NCI-H2107 (cell line): Measurements from ENCODE around the gene TIMELESS.
"Not testable (repeated sequence)": the region's sequence is repeated elsewhere in the genome, so short reads cannot be mapped to it uniquely, and the experiment has no call there.

ENCODE experiments used
- DNase-seq: peaks from one replicate; lab custom pipeline; 2025; lab: John Stamatoyannopoulos, UW

The TIMELESS gene

GRCh38 chr12:56408799-56409417 lies 40.3 kb downstream of the TIMELESS start:
- DNase-seq = no peak

GRCh38 chr12:56404227-56404626 lies 45.0 kb downstream of the TIMELESS start:
- not testable (repeated sequence) for DNase-seq

GRCh38 chr12:56401612-56402011 lies 47.6 kb downstream of the TIMELESS start:
- not testable (repeated sequence) for DNase-seq

- not testable (repeated sequence) for DNase-seq
Observed at GRCh38 chr12:56401125-56401524, 48.1 kb downstream of the TIMELESS start.

GRCh38 chr12:56399466-56399865 lies 49.8 kb downstream of the TIMELESS start:
- DNase-seq = not testable (repeated sequence)

GRCh38 chr12:56398324-56398723 lies 50.9 kb downstream of the TIMELESS start:
- DNase-seq = no peak

- no peak for DNase-seq
Observed at GRCh38 chr12:56392331-56392730, 56.9 kb downstream of the TIMELESS start.

- no peak for DNase-seq
Observed at GRCh38 chr12:56391721-56392120, 57.5 kb downstream of the TIMELESS start.

- DNase-seq = no peak
Observed at GRCh38 chr12:56389412-56389811, 59.8 kb downstream of the TIMELESS start.

- DNase-seq = no peak
Observed at GRCh38 chr12:56387152-56387736, 62.0 kb downstream of the TIMELESS start.

GRCh38 chr12:56385873-56386272 lies 63.4 kb downstream of the TIMELESS start:
- DNase-seq = no peak

GRCh38 chr12:56382611-56383010 lies 66.6 kb downstream of the TIMELESS start:
- no peak for DNase-seq

GRCh38 chr12:56377989-56378316 lies 71.3 kb downstream of the TIMELESS start:
- DNase-seq = no peak

- DNase-seq = no peak
Observed at GRCh38 chr12:56377310-56377988, 71.8 kb downstream of the TIMELESS start.

GRCh38 chr12:56375598-56376434 lies 73.4 kb downstream of the TIMELESS start:
- no peak for DNase-seq

GRCh38 chr12:56374726-56375597 lies 74.3 kb downstream of the TIMELESS start:
- DNase-seq = no peak

- DNase-seq = no peak
Observed at GRCh38 chr12:56373515-56373914, 75.7 kb downstream of the TIMELESS start.

GRCh38 chr12:56366948-56367347 lies 82.3 kb downstream of the TIMELESS start:
- DNase-seq = no peak
